Stomach (tissue), 9 donors: ENCODE data around the gene SLC25A1. TPM values are rescaled to one million over a fixed set of nuclear protein-coding genes. Genes with fewer than 3 reads are reported as not detected.

ENCODE experiments used
- DNase-seq, 2 donors: peaks; one replicate each; pipeline versions ENCODE4 v3.0.0 to v3.0.0-alpha.2; 2013 to 2019
- H3K27ac ChIP-seq, 5 donors: fragments of 200-600 bp in 4 of 5; sonication (generic) in 4 of 5; one replicate each; pipeline ENCODE4 v1.5.1; 2013 to 2019; ENCODE audit warnings: mild to moderate bottlenecking in 1 of 5, moderate library complexity in 1 of 5
- H3K27me3 ChIP-seq, 3 donors: fragments of 200-600 bp; sonication (generic); one replicate each; pipeline ENCODE4 v1.5.1; 2017 to 2019; ENCODE audit warnings: mixed run types in 1 of 3
- H3K36me3 ChIP-seq, 4 donors: fragments of 200-600 bp; sonication (generic); 1 replicate in 3 of 4; 2 replicates in 1 of 4; pipeline ENCODE4 v1.5.1; 2016 to 2019
- H3K4me1 ChIP-seq, 4 donors: fragments of 200-600 bp; sonication (generic); one replicate each; pipeline ENCODE4 v1.5.1; 2016 to 2019
- H3K4me3 ChIP-seq, 4 donors: fragments of 200-600 bp; sonication (generic) in 3 of 4; one replicate each; pipeline ENCODE4 v1.5.1; 2016 to 2019; ENCODE audit warnings: mild to moderate bottlenecking in 1 of 4
- H3K9me3 ChIP-seq, 4 donors: fragments of 200-600 bp; sonication (generic); one replicate each; pipeline ENCODE4 v1.5.1; 2016 to 2019
- EP300 ChIP-seq: sonication (generic); formaldehyde crosslinking; IDR thresholded peaks from one replicate; pipeline ENCODE4 v1.6.1; 2017; ENCODE audit warnings: antibody characterized with exemption
- POLR2A ChIP-seq, 4 donors: fragments of 450-650 bp; IDR thresholded peaks; one replicate each; pipeline ENCODE4 v1.6.1; 2016; ENCODE audit warnings: antibody characterized with exemption in 4 of 4, control low read depth in 2 of 4, mild to moderate bottlenecking in 1 of 4, moderate library complexity in 1 of 4
- POLR2AphosphoS5 ChIP-seq, 3 donors: sonication (generic); formaldehyde crosslinking; IDR thresholded peaks; one replicate each; pipeline ENCODE4 v1.6.1; 2016; ENCODE audit warnings: antibody characterized with exemption in 3 of 3
- WGBS, 5 donors: extraction: QIAGEN DNeasy Blood & Tissue Kit in 3 of 5; methylation state at CpG; one replicate each; pipeline versions ENCODE4 v1.1.5 to v1.1.7; 2013 to 2018; 5-methylcytosine and 5-hydroxymethylcytosine counted together
- intact Hi-C: fragments of 100-400 bp; cut with DNase I; formaldehyde crosslinking; loops from one replicate; pipeline ENCODE4 v1.15.1; 2023; ENCODE audit warnings: low total_unique reads
- polyA plus RNA-seq, 3 donors: library from polyadenylated mRNA; stranded (reverse); fragments of 200-250 nt; gene quantifications; one replicate each; pipeline ENCODE4 v1.2.3, GENCODE V29; 2013
- total RNA-seq, 5 donors: library from RNA; depleted of rRNA; stranded (reverse); fragments of >200 nt; gene quantifications; one replicate each; pipeline versions ENCODE4 v1.1.0 to v1.2.3, GENCODE V29; 2014 to 2016
- TF ChIP-seq, protein P1 (sequence below), 7 experiments: fragments of 450-650 bp in 4 of 7; fragments of 200-600 bp in 3 of 7; sonication (generic) in 3 of 7; IDR thresholded peaks; one replicate each; pipeline ENCODE4 v1.5.1; 2016 to 2019; ENCODE audit warnings: antibody characterized with exemption in 7 of 7, control low read depth in 2 of 7, mild to moderate bottlenecking in 1 of 7
- donor health status: healthy with polysubstance abuse.
- donor health status: Bipolar disorder and iron deficiency.
- donor health status: healthy.

Gene SLC25A1
- total and polyA plus RNA-seq, 8 donors: 1.2 to 165 (median 54.3) TPM

DNA sequence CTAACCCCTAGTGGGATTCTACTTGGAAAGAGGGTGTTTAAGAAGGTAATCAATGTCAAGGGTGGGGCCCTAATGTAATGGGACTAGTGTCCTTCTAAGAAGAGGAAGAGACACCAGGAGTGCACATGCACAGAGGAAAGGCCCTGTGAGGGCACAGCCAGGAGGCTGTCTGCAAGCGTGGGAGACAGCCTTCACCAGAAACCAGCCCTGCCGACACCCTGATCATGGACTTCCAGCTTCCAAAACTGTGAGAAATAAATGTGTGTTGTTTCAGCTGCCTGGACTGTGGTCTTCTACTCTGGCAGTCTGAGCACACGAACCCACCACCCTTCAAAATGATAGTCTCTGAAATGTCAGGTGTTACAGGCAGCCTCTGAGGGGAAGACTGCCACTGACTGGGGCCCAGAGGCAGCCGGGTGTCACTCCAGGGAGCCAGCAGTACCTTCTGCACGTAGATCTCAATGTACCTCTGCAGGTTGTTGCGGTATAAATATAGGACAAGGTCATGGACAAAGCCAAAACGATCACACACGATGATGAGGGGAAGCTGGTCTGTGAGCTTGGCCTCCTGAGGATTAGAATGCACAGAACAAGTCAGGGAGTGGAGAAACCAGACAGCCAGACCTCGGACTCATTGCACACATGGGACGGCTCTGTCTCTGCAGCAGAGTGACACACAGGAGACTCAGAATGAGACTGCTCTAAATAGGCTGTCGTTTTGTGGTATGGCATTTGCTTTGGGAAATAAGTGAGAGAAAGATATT lies 43.9 kb upstream of the SLC25A1 start:
- intact Hi-C loops: no loop called here
- H3K27me3 ChIP-seq: no peaks in the 10 kb centered on the region

DNA sequence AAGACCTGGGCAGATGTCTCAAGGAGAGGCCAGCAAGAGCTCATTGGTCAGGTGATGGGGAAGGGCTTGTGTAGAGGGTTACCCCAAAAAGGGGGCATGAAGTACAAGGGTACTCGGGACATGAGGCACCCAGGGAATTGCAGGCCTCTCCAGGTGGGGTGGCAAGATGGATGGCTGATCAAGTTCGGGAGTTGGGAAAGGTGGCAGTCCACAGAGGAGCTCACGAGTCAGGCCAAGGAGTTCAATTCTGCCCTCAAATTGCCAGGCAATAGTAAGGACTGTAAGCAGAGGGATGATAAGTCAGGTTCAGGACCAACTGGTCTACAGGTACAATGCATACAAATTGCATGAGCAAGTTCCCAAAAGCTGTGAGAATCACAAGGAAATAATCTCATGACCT lies 42.3 kb upstream of the SLC25A1 start:
- H3K4me3 ChIP-seq: no peak overlapping the region
- DNase-seq: no peak
- TF ChIP-seq, protein P1, sequence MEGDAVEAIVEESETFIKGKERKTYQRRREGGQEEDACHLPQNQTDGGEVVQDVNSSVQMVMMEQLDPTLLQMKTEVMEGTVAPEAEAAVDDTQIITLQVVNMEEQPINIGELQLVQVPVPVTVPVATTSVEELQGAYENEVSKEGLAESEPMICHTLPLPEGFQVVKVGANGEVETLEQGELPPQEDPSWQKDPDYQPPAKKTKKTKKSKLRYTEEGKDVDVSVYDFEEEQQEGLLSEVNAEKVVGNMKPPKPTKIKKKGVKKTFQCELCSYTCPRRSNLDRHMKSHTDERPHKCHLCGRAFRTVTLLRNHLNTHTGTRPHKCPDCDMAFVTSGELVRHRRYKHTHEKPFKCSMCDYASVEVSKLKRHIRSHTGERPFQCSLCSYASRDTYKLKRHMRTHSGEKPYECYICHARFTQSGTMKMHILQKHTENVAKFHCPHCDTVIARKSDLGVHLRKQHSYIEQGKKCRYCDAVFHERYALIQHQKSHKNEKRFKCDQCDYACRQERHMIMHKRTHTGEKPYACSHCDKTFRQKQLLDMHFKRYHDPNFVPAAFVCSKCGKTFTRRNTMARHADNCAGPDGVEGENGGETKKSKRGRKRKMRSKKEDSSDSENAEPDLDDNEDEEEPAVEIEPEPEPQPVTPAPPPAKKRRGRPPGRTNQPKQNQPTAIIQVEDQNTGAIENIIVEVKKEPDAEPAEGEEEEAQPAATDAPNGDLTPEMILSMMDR (IDR thresholded peaks at IDR 0.05): no peak
- no peak for TF ChIP-seq POLR2A (IDR thresholded peaks at IDR 0.05)
- no peak for TF ChIP-seq EP300
- TF ChIP-seq POLR2AphosphoS5 (IDR thresholded peaks at IDR 0.05): no peak
- intact Hi-C loops: no loop called here
- H3K4me1 ChIP-seq: no peaks in the 10 kb centered on the region
- no peaks in the 10 kb centered on the region for H3K9me3 ChIP-seq
- peaks cover 0 to 65% (median 59%) of the 10 kb centered on the region in 4 donors for H3K36me3 ChIP-seq
- H3K27ac ChIP-seq: no peak overlapping the region
- no peaks in the 10 kb centered on the region for H3K27me3 ChIP-seq
- WGBS, 5 donors: 82 to 88% (median 86%) methylated on average over 3 of the region's 3 CpGs

More for the DNA sequence above, 43.9 kb upstream of the SLC25A1 start:
- no peaks in the 10 kb centered on the region for H3K9me3 ChIP-seq
- H3K4me1 ChIP-seq: no peaks in the 10 kb centered on the region
- WGBS, 5 donors: 87 to 93% (median 91%) methylated on average over 11 of the region's 11 CpGs
- no peak overlapping the region for H3K4me3 ChIP-seq
- no peak overlapping the region for H3K27ac ChIP-seq
- no peak for TF ChIP-seq POLR2AphosphoS5 (IDR thresholded peaks at IDR 0.05)
- no peak for TF ChIP-seq EP300
- TF ChIP-seq POLR2A (IDR thresholded peaks at IDR 0.05): no peak
- TF ChIP-seq, protein P1 (IDR thresholded peaks at IDR 0.05): no peak
- no peak for DNase-seq
- H3K36me3 ChIP-seq: peaks cover 0 to 66% (median 60%) of the 10 kb centered on the region in 4 donors

DNA sequence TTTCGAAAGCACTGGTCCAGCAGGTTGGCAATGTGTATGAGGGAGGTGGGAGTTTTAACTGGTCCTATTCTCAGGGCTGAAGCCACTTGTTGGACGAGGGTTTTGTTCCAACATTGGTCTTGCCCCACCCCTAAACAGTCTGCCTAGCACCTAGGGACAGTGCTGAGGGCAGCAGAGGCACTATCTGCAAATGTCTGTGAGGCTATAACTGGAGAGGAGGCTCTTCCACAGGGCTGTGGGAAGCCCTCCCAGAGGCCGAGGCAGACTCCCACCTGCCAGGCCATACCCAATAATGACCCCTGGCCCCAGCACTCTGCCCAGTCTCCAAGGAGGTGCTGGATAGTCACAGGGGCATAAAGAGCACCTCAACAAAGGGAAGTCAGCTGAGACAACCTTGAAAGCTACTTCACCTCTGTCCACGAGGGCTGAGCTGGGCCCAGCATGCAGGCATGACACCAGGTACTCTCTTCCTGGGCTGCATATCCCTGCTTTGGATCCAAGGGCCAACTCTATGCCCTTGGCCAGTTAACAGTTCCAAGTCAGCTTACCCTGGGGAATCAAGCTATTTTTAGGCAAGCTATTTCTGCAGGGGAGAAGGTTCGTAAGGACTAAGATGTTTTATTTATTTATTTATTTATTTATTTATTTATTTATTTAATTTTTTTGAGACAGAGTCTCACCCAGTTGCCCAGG lies 40.2 kb upstream of the SLC25A1 start:
- no peak overlapping the region for H3K4me3 ChIP-seq
- no peaks in the 10 kb centered on the region for H3K4me1 ChIP-seq
- TF ChIP-seq EP300: no peak
- TF ChIP-seq POLR2AphosphoS5 (IDR thresholded peaks at IDR 0.05): no peak
- TF ChIP-seq, protein P1 (IDR thresholded peaks at IDR 0.05): no peak
- TF ChIP-seq POLR2A (IDR thresholded peaks at IDR 0.05): no peak
- WGBS, 5 donors: 57 to 82% (median 70%) methylated on average over 5 of the region's 5 CpGs
- DNase-seq: no peak
- no peaks in the 10 kb centered on the region for H3K27me3 ChIP-seq
- no peaks in the 10 kb centered on the region for H3K9me3 ChIP-seq
- H3K36me3 ChIP-seq: peaks cover 0 to 56% (median 53%) of the 10 kb centered on the region in 4 donors
- intact Hi-C loops: no loop called here
- H3K27ac ChIP-seq: no peak overlapping the region

DNA sequence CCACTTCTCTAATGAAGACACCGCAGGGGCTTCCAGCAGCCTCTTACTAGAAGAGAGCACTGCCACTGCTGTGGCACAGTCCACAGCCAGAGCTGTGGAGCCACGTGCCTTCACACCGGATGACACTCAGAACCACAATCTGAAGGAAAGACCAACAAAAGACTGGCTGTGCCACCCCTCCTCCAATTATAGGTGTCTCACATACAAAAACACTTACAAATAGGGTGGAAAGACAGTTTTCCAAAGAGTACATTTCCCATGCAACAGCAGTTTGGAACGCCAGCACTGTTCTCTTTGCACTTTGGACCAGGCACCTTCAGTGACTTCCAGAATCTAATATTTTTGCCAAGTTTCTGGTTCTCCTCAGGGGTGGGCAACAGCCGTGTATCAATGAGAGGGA lies 38.0 kb upstream of the SLC25A1 start:
- WGBS, 5 donors: 82 to 93% (median 87%) methylated on average over 5 of the region's 5 CpGs
- DNase-seq: no peak
- no peak overlapping the region for H3K4me3 ChIP-seq

More for the DNA sequence above, 38.0 kb upstream of the SLC25A1 start:
- TF ChIP-seq POLR2A (IDR thresholded peaks at IDR 0.05) (no peak), POLR2AphosphoS5 (IDR thresholded peaks at IDR 0.05) (no peak)
- TF ChIP-seq, protein P1 (IDR thresholded peaks at IDR 0.05): no peak
- Histone ChIP-seq H3K27ac (no peak overlapping the region), H3K4me1 (no peaks in the 10 kb centered on the region), H3K27me3 (no peaks in the 10 kb centered on the region), H3K9me3 (no peaks in the 10 kb centered on the region), H3K36me3 (peaks cover 0 to 36% (median 33%) of the 10 kb centered on the region in 4 donors)
- intact Hi-C loops: no loop called here
